KMS-11 (cell line): ENCODE results near the gene EGLN1.
A peak's percentile ranks its signal among the peaks of the same experiment; 100 is the strongest.

ENCODE experiments used
- H2AFZ ChIP-seq: fragments of 200-600 bp; sonication (generic); 2 replicates; pipeline ENCODE4 v1.6.1; 2016; ENCODE audit warnings: antibody characterized with exemption, mixed run types, low read depth
- H3K27ac ChIP-seq: fragments of 200-600 bp; sonication (generic); 2 replicates; pipeline ENCODE4 v1.6.1; 2016; ENCODE audit warnings: mild to moderate bottlenecking, mixed run types
- H3K27me3 ChIP-seq: fragments of 200-600 bp; sonication (generic); 2 replicates; pipeline ENCODE4 v1.6.1; 2017; ENCODE audit warnings: mild to moderate bottlenecking, low read depth, mixed run types, moderate library complexity; ENCODE audit not compliant: insufficient read depth
- H3K36me3 ChIP-seq: fragments of 200-600 bp; sonication (generic); 2 replicates; pipeline ENCODE4 v1.6.1; 2017; ENCODE audit warnings: mild to moderate bottlenecking, mixed run types; ENCODE audit not compliant: insufficient read depth
- H3K4me1 ChIP-seq: fragments of 200-600 bp; sonication (generic); 2 replicates; pipeline ENCODE4 v1.6.1; 2016; ENCODE audit warnings: mild to moderate bottlenecking, low read depth, mixed run types; ENCODE audit not compliant: poor library complexity, severe bottlenecking
- H3K4me2 ChIP-seq: fragments of 200-600 bp; sonication (generic); 2 replicates; pipeline ENCODE4 v1.7.0; 2016; ENCODE audit warnings: mild to moderate bottlenecking, mixed run types
- H3K4me3 ChIP-seq: fragments of 200-600 bp; sonication (generic); IDR thresholded peaks from 2 replicates; pipeline ENCODE4 v1.6.1; 2017; ENCODE audit warnings: low read depth, low read length, mixed read lengths; ENCODE audit not compliant: insufficient read depth
- H3K79me2 ChIP-seq: fragments of 200-600 bp; sonication (generic); 2 replicates; pipeline ENCODE4 v1.6.1; 2016; ENCODE audit warnings: low read depth, mixed run types; ENCODE audit not compliant: insufficient read depth
- H3K9ac ChIP-seq: fragments of 200-600 bp; sonication (generic); 2 replicates; pipeline ENCODE4 v1.6.1; 2016; ENCODE audit warnings: mild to moderate bottlenecking, mixed run types
- H4K20me1 ChIP-seq: fragments of 200-600 bp; sonication (generic); 2 replicates; pipeline ENCODE4 v1.6.1; 2016; ENCODE audit warnings: mild to moderate bottlenecking, mixed run types; ENCODE audit not compliant: insufficient read depth
- TF ChIP-seq, protein P1 (sequence below): fragments of 200-600 bp; sonication (generic); conservative IDR thresholded peaks from 2 replicates; pipeline ENCODE4 v1.6.1; 2017; ENCODE audit warnings: low read depth, mild to moderate bottlenecking, antibody characterized with exemption, low read length, moderate library complexity, mixed read lengths

EGLN1 gene

DNA sequence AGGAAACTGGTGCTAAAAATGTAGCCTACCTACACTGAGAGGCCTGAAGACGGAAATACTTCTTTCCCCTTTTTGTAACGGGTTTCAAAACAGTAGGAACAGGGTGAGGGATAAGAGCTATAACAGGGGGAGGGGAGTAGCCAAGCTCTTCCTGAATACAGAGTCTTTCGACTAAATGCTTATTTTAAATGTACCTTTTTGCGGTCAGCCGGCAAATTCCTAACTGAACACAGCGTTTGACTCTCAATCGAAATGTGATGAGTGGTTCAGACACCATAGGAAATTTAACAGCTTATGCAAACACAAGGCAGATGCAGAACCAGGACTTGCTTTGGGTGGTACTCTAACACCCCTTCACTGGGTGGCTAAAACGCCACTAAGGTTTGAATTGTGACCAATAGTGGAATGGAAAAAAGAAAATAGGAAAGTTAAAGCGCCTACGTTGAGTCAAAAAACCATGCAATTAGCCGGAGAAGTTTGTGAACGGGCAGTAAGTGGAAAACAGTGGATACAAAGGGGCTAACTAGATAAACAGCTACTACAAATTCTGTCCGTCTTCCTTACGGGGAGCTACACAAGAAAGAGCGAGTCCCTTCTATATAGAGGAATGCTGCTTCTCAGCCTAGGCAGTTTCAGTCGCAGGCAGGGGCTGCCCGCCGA is 1.7 kb downstream of the EGLN1 start:
- Histone ChIP-seq H4K20me1 (no peaks in the 10 kb centered on the region), H2AFZ (peak overlapping the region; percentile 71), H3K36me3 (no peaks in the 10 kb centered on the region), H3K4me1 (peaks cover 40% of the 10 kb centered on the region), H3K79me2 (peaks cover 58% of the 10 kb centered on the region), H3K27me3 (no peaks in the 10 kb centered on the region), H3K4me3 (no peak overlapping the region), H3K4me2 (peak overlapping the region; percentile 97), H3K9ac (peak overlapping the region; percentile 61; the same call in 1 of the 2 replicates), H3K27ac (peak overlapping the region; percentile 61)
- TF ChIP-seq, protein P1, sequence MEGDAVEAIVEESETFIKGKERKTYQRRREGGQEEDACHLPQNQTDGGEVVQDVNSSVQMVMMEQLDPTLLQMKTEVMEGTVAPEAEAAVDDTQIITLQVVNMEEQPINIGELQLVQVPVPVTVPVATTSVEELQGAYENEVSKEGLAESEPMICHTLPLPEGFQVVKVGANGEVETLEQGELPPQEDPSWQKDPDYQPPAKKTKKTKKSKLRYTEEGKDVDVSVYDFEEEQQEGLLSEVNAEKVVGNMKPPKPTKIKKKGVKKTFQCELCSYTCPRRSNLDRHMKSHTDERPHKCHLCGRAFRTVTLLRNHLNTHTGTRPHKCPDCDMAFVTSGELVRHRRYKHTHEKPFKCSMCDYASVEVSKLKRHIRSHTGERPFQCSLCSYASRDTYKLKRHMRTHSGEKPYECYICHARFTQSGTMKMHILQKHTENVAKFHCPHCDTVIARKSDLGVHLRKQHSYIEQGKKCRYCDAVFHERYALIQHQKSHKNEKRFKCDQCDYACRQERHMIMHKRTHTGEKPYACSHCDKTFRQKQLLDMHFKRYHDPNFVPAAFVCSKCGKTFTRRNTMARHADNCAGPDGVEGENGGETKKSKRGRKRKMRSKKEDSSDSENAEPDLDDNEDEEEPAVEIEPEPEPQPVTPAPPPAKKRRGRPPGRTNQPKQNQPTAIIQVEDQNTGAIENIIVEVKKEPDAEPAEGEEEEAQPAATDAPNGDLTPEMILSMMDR = no peak

GRCh38 chr1:231419738-231420298 is 2.3 kb downstream of the EGLN1 start:
- H3K79me2 ChIP-seq = peaks cover 64% of the 10 kb centered on the region
- peak overlapping the region; percentile 61; the same call in 1 of the 2 replicates for H3K9ac ChIP-seq
- peak overlapping the region; percentile 97 for H3K4me2 ChIP-seq
- H3K36me3 ChIP-seq = no peaks in the 10 kb centered on the region
- peaks cover 40% of the 10 kb centered on the region for H3K4me1 ChIP-seq
- no peaks in the 10 kb centered on the region for H4K20me1 ChIP-seq
- TF ChIP-seq, protein P1 = no peak
- no peaks in the 10 kb centered on the region for H3K27me3 ChIP-seq
- H2AFZ ChIP-seq = peak overlapping the region; percentile 71
- peak overlapping the region; percentile 61; the same call in 1 of the 2 replicates for H3K27ac ChIP-seq
- no peak overlapping the region for H3K4me3 ChIP-seq

GRCh38 chr1:231419147-231419546 is 2.9 kb downstream of the EGLN1 start:
- Histone ChIP-seq H3K9ac (peak overlapping the region; percentile 61; the same call in 1 of the 2 replicates), H3K36me3 (no peaks in the 10 kb centered on the region), H2AFZ (no peak overlapping the region), H3K27me3 (no peaks in the 10 kb centered on the region), H3K4me2 (peak overlapping the region; percentile 97), H4K20me1 (no peaks in the 10 kb centered on the region), H3K4me1 (peaks cover 40% of the 10 kb centered on the region), H3K79me2 (peaks cover 71% of the 10 kb centered on the region), H3K4me3 (no peak overlapping the region), H3K27ac (peak overlapping the region; percentile 61; the same call in 1 of the 2 replicates)
- TF ChIP-seq, protein P1 = no peak

- H4K20me1 ChIP-seq = no peaks in the 10 kb centered on the region
- H3K36me3 ChIP-seq = no peaks in the 10 kb centered on the region
- no peaks in the 10 kb centered on the region for H3K27me3 ChIP-seq
- peaks cover 75% of the 10 kb centered on the region for H3K79me2 ChIP-seq
- H3K4me3 ChIP-seq = no peak overlapping the region
- TF ChIP-seq, protein P1 = no peak
- H2AFZ ChIP-seq = no peak overlapping the region
- H3K4me2 ChIP-seq = peak overlapping the region; percentile 97
- no peak overlapping the region for H3K27ac ChIP-seq
- no peak overlapping the region; the same call in 1 of the 2 replicates for H3K9ac ChIP-seq
- peaks cover 43% of the 10 kb centered on the region for H3K4me1 ChIP-seq
These were observed 3.4 kb downstream of the EGLN1 start for GRCh38 chr1:231418741-231419107.
